SKM-1 (cell line): ENCODE data around the gene KAZALD1.

Experiments used
- DNase-seq: peaks from one replicate; lab custom pipeline; 2025; ENCODE audit not compliant: unreplicated experiment; lab: John Stamatoyannopoulos, UW

The KAZALD1 gene

DNA sequence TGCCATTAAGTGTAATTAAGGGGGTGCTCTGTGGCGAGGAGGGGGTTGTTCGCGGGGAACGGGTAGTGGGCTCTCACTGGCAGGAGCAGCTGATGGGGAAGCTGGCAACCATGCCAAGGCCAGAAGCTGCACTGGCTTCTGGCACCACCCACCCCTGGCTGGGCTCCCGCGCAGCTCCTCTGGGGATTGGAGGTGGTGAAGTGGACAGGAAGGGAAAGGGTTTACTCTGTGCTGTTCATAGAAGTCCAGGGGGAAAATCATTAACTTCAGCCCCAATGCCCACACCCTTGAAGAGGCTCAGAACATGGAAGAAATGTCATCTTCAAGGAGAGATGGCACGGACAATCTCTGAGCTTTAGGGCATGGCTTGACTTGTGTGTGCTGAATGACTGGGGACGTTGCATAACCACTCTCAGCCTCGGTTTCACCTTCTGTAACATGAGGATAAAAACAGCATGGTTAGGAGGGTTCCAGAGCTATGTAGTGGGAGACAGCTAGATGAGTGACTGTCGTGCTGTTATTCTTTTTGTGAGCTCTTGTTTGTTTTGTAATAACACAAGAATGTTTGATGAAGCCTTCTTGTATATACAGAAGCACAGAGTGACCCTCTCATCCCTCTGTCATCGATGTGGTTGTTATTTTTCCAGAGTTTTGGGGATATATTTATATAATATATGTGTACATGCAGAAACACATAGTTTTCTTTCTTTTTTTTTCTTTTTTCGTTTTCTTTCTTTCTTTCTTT lies 29.9 kb downstream of the KAZALD1 start:
- no peak for DNase-seq

DNA sequence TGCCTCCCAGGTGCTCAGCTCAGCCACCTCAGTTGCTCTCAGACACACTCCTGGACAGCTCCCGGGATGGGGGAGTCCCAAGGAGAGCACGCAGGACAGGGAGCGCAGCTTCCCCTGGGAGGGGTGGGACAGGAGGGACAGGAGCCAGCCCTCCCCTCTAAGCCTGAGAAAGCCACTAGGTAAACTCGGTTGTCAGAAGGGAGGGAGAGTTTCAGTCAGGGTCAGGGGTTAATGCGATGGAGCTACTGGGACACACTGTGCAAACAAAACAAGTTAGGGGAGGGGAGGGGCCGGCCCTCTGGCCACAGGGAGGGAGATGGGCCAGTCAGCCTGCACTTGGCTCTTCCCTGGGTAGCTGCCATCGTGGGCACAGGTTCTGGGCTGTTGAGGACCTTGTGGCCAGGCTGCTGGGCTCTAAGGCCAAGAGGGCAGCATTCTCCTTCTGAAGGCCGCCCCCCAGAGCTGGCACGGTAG lies 31.1 kb downstream of the KAZALD1 start:
- no peak for DNase-seq

DNA sequence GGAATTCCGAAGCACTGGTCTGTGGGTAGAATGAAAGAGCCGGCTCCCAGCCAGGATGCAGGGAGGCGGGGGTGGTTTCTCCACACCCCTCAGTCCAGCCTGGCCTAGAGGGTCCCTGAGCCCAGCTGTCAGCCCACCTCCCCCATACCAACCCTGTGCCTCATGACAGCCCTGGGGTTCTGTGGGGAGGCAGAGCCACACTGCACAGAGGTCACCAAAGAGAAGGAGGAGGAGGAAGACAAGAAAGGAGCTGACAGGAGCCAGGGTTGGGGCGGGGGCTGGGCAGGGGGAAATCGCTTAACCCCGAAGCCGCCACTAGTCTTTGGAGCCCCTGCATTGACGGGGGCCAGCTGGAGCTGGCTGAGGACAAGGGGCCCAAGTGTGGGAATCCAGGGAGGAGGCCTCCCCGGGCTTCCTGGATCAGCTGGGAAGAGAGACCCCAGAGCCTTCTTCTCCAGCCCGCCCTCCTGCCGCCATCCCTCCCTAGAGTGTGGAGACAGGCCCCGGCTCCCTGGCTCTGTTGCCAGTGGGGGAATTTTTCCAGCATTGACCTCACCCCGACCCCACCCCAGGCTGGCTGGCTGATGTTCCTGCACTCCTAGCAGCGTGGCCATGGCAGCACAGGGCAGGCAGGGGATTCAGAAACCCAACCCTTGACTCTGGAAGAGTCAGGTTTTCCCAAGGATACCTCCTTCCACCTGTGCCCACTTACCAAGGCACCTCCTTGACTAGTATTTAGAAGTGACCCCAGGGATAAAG lies 32.5 kb downstream of the KAZALD1 start:
- no peak for DNase-seq

DNA sequence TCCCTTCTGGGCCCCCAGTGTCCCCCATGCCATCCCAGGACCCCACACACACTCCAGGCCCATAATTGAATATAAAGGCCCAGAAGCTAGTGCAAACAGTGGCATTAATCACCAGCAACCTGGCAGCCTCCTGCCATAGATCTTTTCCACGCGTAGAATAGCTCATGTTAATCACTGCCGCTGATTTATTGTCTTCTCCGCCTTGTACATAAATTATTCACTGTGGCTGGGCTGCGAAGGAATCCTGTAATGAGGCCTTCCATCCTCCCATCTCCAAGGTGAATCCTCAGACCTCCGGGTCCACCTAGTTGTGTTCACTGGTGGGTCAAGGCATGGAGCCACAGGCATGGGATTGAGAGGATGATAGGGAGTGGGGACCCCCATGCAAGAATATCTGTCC lies 33.2 kb downstream of the KAZALD1 start:
- no peak for DNase-seq

DNA sequence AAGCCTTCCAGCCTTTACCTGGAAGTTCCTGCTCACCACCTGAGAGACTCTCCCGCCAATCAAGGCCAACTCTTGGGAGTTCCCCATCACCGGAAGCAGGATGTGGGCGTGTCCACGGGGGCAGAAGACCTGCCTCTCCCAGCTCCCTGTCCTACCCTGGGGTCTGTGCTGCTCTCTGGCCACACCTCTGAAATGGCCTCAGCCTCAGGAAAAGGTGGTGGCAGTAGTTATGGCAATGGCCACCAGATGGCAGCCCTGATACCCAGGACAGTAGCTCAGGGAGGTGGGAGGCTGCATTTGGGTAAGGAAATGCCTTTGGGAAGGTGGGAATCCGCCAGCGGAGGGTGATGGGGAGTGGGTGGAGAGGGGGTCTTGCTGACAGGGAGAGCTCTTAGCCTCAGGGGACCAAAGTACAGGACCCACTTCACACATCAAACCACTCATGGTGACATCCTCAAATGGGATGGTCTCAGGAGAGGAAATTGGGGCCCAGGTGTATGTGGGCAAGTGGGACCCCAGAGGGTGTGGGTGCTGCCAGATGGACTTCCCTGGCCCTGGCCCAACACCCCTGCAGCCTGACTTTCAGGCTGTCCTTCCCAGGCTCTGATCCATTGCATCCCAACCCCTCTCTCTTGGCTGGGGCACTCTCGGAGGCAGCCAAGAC lies 33.9 kb downstream of the KAZALD1 start:
- DNase-seq, result peak; percentile 15

DNA sequence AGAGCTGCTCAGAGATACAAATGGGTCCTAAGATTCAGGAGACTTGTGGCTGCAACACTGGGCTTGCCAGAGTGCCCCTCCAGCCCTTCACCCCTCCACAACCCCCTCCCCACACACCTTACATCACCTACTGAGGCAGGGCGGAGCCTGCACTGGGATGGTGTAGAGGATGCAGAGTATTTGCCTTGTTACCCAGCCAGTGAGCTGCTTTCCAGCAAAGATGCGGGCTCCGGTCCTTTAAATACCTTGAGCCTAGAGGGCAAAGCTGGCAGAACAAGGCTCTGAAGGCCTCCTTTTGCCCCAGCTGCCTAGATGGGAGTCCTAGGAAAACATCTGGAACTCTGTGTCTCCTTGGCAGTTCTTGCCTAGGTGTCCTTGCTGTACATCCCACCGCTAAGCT lies 34.6 kb downstream of the KAZALD1 start:
- DNase-seq, result no peak

DNA sequence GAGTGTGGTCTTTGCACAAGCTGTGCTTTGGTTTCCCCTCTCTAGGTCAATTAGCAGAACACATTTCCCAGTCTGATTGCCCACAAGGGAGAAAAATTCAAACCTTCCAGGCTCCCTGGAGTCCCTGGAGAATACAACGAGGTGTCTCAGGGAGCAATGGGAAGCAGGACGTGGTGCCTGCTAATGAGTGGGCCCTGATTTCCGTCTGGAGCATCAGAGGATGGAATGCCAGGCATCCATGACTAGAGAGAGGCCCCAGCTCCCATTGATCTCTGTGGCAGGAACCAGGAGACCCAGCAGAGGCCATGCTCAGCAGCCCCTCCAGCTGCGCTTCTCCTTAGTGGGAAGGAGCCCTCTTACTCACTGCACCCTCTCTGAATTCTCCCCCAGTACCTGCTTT lies 36.1 kb downstream of the KAZALD1 start:
- no peak for DNase-seq

DNA sequence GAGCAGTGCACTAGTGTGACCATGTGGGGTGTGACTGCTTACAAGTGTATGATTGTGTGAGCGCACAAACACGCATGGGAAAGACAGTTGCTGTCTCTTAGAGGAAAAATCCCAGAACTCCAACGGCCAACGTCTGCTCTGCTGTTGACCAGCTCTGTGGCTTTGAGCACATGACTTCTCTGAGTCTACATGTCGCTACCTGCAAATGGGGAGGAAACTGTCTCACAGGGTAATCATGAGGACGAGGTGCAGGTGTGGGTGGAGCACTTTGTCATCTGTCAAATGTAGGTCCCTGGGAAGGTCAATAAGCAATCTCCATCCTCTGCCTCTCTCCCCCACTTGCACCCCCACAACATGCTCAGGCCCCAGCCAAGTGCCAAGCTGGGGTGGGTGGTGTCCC lies 38.1 kb downstream of the KAZALD1 start:
- DNase-seq, result no peak

DNA sequence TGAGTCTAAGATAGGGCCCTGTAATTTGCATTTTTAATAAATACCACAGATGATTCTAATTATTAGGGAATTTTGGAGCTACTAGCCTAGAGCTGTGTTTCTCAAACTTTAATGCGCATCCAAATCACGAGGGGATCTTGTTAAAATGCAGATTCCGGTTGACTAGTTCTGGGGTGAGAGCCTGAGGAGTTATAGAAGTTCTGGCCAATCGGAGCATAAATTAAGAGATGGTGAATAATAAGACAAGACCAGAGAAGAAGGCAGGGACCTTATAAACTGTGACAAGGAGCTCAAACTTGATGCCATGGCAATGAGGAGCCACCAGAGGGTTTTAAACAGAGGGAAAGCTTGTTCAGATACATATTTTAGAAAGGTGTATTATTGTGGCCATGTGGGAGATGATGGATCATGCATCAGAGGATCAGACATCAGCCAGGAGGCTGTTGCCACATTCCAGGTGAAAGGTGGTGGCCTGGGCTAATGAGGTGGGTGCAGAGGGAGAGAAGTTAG lies 39.6 kb downstream of the KAZALD1 start:
- no peak for DNase-seq

DNA sequence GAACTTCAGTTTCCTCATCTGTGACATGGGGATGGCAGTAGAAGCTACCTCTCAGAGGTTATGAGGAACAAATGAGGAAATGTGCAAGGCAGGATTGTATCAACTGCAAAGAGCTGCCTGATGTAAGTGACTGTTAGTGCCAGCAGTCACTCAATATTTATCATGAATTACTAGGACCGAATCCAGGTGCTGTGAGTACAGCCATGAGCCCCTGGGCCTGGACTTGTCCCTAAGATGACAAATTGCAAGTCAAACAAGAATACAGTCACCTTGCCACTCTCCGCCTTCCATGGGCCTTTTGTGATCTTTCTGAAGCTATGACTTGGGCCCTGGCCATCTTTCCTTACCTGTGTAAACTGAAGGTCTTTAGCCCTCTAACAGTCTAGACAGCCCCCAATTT lies 41.6 kb downstream of the KAZALD1 start:
- DNase-seq, result no peak

DNA sequence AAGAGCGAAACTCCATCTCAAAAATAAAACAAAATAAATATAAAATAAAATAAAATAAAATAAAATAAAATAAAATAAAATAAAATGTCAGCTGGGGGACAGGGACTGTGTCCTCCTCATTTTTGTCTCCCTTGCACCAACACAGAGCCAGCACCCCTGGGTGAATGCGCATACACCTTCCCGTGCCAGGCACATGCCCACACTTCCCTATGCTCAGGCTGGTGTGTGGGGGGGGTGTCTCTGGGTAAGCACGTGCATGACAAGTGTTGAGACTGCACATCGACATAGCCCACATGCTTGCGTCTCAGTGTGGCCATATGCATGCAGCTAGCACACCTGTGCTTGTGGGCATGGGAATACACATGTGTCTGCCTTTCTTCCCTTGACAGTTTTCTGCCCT lies 44.6 kb downstream of the KAZALD1 start:
- no peak for DNase-seq

DNA sequence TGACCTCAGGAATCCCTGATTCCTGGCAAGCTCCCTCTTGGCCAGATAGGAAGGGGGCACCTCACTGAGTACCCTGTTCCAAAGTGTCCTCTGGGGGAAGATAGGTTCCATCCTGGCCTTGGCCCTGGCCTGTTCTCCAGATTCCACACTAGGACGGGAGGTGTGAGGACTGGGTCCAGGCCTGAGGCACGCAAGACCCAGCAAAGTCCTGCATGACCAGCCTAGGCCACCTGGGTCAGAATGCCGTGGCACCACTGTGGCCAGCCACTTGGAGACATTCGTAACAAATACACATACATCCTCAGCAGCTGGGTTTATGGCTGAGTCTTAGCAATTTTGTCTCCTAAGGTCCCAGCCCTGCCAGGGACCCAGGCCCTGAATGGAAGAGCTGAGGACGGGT lies 46.0 kb downstream of the KAZALD1 start:
- DNase-seq, result no peak

DNA sequence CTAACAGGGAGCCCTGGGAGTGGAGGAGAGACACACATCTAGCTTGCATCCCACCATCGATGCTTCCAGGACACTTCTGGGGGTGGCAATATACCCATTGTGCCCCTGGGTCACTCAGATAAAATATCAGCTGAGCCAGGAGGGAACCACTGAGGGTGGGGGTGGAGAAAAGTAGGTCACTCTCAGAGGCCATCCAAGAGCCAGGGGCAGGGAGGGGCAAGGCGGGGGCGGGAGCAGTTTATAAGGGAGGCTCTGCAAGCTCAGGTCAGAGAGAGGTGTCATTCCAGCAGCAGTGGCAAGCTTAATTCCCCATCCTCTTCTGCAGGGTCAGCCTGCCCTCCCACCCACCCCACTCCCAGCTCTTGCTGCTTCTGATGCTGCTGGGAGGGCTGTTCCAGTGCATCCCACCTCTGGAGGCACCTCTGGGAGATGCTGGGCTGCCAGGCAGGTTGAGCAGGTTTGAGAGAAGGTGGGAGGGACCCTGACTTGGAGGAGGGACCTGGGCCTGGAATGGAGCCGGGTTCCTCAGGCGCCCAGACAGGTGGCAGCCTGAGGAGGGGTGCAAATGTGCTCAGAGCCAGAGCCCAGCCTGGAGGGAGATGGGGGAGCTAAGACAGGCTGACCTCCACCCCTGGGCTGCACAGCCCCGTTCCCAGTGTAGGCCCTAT lies 49.2 kb downstream of the KAZALD1 start:
- no peak for DNase-seq

DNA sequence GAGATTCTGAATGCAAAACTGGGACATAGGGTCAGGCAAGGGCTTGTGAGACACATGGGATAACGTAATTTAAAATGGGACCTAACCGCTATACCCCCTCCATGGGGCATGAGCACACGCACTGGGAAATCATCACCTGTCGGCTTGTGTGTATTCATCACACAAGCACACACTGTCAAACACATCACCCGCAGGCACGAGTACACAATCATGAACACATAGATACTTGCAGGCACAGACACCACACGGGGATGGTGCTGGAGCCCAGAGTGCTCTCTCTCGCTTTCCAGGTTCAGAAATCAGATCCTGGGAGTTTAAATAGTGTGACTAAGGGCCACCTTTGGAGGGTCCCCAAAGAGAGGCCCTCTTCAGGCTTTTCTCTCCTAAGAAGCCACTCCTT lies 49.8 kb downstream of the KAZALD1 start:
- no peak for DNase-seq

DNA sequence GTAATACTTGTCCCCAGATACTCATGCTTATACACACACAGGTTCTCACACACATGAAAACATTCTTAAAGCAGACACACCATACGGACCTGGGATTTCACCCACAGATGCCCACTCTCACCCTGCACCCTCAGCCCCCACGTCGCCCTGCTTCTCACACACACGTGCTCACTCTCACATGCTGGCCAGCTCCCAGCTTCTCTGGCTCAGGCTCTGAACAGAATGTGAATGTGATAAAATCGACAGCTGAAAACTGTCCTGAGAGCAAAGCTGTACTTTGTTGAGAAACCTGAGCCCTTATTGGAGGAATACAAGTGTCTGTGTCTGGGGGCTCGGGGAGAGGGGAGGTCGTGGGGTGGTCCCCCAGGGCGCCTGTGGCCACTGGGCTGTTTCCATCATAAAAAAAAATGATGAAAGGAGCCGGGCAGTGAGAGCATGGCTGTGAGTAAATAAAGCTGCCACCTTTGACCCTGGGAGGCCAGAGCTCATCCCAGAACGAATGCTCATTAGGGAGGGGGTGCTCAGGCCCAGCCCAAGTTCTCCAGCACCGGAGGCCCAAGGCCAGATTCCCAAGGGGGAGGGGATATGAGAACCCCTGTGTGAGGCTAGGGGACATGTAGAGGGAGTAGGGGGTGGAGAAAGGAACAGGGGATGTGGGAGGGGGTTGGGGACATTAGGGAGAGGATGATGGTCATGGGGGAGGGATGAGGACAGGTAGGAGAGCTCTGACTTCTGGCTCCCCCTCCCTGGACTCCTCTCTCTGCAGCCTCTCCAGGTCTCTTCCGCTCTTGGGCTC lies 51.2 kb downstream of the KAZALD1 start:
- no peak for DNase-seq

DNA sequence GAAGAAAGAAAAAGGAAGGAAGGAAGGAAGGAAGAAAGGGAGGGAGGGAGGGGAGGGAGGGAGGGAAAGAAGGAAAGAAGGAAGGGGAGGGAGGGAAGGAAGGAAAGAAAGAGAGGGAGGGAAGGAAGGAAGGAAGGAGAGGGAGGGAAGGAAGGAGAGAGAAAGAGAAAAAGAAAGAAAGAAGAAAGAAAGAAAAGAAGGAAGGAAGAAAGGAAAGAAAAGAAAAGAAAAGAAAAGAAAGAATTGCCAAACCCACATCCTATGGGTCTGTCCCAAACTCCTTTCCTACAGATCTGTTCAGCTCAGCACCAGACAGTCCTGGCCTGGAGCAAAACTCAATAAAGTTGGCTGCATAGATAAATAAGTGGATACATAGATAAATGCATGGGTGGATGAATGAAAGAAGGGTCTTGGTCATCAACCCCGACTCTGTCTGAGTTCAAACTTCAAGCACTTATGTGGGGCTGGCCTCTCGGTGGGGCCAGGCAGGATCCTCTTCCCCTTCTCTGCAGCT lies 52.2 kb downstream of the KAZALD1 start:
- no peak for DNase-seq

DNA sequence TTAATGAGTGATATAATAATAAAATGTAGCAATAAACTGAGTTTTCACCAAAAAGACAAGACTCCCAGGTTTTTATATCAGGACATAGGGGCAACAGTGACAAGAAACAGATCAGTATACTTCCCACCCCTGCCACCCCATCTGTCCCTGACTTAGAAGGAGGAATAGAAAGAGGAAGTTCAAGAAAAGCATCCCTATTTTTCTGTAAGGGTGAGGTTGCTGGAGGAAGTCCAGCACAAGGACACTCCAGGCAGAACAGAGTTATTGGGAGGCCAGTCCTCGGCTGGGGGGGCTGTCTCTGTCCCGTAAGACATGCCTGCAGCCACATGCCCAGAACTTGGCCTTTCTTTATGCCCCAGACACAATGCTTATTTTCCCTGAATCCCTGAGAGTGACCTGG lies 52.9 kb downstream of the KAZALD1 start:
- DNase-seq, result no peak
